ENCODE measurements around the gene G3BP2. TPM values are rescaled to one million over a fixed set of nuclear protein-coding genes. Genes with fewer than 3 reads are reported as not detected.

G3BP2 gene
- total RNA-seq, 1 donor from 2014 or later, result 204 TPM

DNA sequence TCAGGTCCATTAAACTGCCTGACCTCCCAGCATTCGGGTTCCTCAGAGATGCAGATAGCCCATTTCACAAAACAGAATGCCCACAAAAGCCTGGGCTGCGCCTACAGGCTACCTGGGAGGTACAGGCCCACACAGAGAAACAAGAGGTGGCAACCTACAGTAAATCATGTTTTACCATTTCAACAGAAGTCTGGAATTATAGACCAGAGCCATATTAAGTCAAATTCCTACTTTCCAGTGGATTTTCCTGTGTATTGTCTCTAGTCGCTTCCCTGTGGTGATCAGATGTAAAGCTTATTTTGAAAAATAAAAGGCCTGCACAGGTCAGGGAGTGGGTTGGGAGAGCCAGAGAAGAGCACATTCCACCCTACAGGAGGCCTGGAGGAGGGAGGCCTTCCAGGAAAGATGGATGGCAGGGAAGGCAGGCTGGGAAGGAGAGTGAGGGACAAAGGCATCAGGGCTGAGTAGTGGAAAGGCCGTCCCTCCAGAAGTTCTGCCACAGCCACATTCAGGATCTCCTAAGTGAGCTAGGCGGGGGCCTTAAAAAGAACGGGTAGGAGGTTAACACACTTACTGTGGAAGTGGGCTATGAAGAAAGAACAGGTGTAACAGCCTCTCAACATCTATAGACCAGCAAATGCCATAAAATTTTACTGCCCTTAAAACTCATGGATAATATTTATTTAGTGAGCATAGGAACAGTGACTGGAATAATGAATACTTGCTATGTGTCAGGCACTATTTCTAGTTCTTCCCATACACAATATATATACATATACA is 32.2 kb upstream of the G3BP2 start:
- no peaks in the 10 kb centered on the region for H3K9me3 Mint-ChIP-seq
- TF ChIP-seq, protein P1, sequence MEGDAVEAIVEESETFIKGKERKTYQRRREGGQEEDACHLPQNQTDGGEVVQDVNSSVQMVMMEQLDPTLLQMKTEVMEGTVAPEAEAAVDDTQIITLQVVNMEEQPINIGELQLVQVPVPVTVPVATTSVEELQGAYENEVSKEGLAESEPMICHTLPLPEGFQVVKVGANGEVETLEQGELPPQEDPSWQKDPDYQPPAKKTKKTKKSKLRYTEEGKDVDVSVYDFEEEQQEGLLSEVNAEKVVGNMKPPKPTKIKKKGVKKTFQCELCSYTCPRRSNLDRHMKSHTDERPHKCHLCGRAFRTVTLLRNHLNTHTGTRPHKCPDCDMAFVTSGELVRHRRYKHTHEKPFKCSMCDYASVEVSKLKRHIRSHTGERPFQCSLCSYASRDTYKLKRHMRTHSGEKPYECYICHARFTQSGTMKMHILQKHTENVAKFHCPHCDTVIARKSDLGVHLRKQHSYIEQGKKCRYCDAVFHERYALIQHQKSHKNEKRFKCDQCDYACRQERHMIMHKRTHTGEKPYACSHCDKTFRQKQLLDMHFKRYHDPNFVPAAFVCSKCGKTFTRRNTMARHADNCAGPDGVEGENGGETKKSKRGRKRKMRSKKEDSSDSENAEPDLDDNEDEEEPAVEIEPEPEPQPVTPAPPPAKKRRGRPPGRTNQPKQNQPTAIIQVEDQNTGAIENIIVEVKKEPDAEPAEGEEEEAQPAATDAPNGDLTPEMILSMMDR (conservative IDR thresholded peaks at IDR 0.05), result no peak
- peaks cover 4% of the 10 kb centered on the region for H3K4me1 Mint-ChIP-seq
- no peak overlapping the region for H3K4me3 Mint-ChIP-seq
- H3K27me3 Mint-ChIP-seq (ENCODE audit: low read depth), result no peaks in the 10 kb centered on the region
- H3K36me3 Mint-ChIP-seq (ENCODE audit: low read depth), result no peaks in the 10 kb centered on the region
- H3K27ac Mint-ChIP-seq (ENCODE audit: unreplicated experiment), result no peak overlapping the region
- DNase-seq (ENCODE audit: low read depth, low spot score), result no peak

DNA sequence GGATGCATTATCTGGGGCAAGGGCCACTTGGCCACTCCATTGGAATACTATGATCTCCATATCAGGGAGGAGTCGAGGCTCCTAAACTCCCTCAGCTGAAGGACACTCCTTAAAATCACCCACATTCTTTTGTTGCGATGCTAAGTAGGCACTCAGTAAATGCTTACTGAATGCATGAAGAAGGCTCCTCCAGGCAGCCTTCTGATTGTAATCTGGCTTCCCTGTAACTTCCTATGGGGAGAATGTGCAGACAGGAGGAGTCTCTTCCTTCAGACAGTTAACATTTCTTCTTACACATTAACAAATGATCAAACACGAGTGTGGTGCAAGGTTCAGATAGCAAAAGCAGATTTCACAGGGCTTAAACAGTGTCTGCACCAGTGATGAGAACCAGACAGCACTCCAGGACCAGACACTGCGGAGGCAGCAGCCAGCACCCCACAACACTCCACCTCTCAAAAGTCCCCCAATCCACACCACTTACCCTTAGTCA is 29.8 kb upstream of the G3BP2 start:
- no peaks in the 10 kb centered on the region for H3K36me3 Mint-ChIP-seq (ENCODE audit: low read depth)
- no peak for DNase-seq (ENCODE audit: low read depth, low spot score)
- H3K27ac Mint-ChIP-seq (ENCODE audit: unreplicated experiment), result no peak overlapping the region
- H3K9me3 Mint-ChIP-seq, result no peaks in the 10 kb centered on the region
- no peak overlapping the region for H3K4me3 Mint-ChIP-seq
- TF ChIP-seq, protein P1 (conservative IDR thresholded peaks at IDR 0.05), result no peak
- peaks cover 9% of the 10 kb centered on the region for H3K4me1 Mint-ChIP-seq
- no peaks in the 10 kb centered on the region for H3K27me3 Mint-ChIP-seq (ENCODE audit: low read depth)

DNA sequence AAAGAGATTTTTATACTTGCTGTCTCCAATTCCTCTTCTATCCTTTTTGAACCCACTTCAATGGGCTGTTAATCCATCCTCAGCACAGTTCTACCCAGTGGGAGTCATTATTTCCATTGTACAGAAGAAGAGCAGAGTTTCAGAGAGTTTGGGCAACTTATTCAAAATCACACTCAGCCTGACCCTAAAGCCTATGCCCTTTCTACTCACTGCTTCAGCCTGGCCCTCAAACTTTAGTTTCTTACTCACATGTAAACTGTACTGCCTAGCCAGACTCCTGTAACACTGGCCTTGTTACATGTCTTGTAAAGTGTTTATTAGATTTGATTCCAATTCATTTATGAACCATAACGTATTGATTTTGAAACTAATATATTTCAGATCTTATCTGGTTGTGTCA is 26.1 kb upstream of the G3BP2 start:
- Mint-ChIP-seq H3K4me1 (peaks cover 5% of the 10 kb centered on the region), H3K27ac (ENCODE audit: unreplicated experiment) (peak overlapping the region; percentile 0), H3K4me3 (no peak overlapping the region), H3K9me3 (no peaks in the 10 kb centered on the region), H3K27me3 (ENCODE audit: low read depth) (no peaks in the 10 kb centered on the region), H3K36me3 (ENCODE audit: low read depth) (peaks cover 5% of the 10 kb centered on the region)
- TF ChIP-seq, protein P1 (conservative IDR thresholded peaks at IDR 0.05), result no peak
- no peak for DNase-seq (ENCODE audit: low read depth, low spot score)

DNA sequence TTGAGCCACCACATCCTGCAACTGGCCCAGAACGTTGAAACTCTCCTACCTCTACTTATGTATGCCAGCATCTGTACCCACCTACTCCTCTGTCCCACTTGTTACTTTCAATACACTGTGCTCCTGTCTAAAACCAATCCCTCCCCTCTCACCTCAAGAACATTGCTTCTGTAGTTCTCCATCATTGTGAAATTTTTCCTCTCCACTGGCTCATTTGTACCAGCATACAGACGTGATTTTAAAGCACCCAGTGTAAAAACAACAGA is 25.7 kb upstream of the G3BP2 start:
- H3K36me3 Mint-ChIP-seq (ENCODE audit: low read depth), result peaks cover 8% of the 10 kb centered on the region
- TF ChIP-seq, protein P1 (conservative IDR thresholded peaks at IDR 0.05), result no peak
- peak overlapping the region; percentile 0 for H3K27ac Mint-ChIP-seq (ENCODE audit: unreplicated experiment)
- no peak overlapping the region for H3K4me3 Mint-ChIP-seq
- H3K9me3 Mint-ChIP-seq, result no peaks in the 10 kb centered on the region
- H3K4me1 Mint-ChIP-seq, result peaks cover 5% of the 10 kb centered on the region
- no peak for DNase-seq (ENCODE audit: low read depth, low spot score)
- no peaks in the 10 kb centered on the region for H3K27me3 Mint-ChIP-seq (ENCODE audit: low read depth)

DNA sequence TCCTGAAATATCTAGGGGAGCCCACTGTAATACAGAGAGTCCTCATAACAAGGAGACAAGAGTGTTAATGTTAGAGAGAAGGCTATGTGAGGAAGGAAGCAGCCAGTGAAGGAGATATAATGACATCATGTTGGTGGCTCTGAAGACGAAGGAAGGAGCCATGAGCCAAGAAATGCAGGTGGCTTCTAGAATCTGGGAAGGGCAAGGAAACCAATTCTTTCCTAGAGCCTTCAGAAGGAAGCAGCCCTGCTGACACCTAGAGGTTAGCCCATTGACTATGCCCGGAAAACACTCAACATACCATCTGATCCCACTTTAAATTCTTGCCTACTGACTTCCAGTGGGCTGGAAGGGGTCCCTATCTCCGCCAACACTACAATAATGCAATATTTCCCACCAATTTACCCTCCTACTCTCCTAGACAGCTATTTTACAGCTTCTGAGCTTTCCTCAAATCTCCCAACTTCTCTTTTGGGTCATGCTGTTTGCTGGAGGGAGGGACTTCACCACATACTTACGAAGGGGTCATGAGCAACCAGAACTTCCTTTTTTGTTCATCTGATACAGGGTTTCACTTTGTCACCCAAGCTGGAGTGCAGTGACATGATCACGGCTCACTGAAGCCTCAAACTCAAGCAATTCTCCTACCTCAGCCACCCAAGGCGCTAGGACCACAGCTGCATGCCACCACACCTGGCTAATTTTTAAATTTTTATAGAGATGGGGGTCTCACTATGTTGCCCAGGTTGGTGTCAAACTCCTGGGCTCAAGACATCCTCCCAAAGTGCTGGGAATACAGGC is 25.2 kb upstream of the G3BP2 start:
- Mint-ChIP-seq H3K4me1 (peaks cover 5% of the 10 kb centered on the region), H3K9me3 (no peaks in the 10 kb centered on the region)

More for the DNA sequence above, 25.2 kb upstream of the G3BP2 start:
- TF ChIP-seq, protein P1 (conservative IDR thresholded peaks at IDR 0.05), result no peak
- DNase-seq (ENCODE audit: low read depth, low spot score), result no peak
- Mint-ChIP-seq H3K27me3 (ENCODE audit: low read depth) (no peaks in the 10 kb centered on the region), H3K27ac (ENCODE audit: unreplicated experiment) (no peak overlapping the region), H3K4me3 (no peak overlapping the region), H3K36me3 (ENCODE audit: low read depth) (peaks cover 9% of the 10 kb centered on the region)

All from neural crest cell (in vitro differentiated cells).